Mesothelial cell of epicardium (in vitro differentiated cells): ENCODE data around the gene HOXB7. TPM values are rescaled to one million over a fixed set of nuclear protein-coding genes. Genes with fewer than 3 reads are reported as not detected.

ENCODE experiments used
- DNase-seq, 2 experiments: peaks; one replicate each; pipeline ENCODE4 v3.0.0; 2021; ENCODE audit warnings: low spot score in 2 of 2; ENCODE audit not compliant: unreplicated experiment in 2 of 2
- H3K27ac Mint-ChIP-seq: 2 replicates; pipeline ENCODE4 v1.8.0; 2021; ENCODE audit warnings: mixed read lengths
- H3K27me3 Mint-ChIP-seq: 2 replicates; pipeline ENCODE4 v1.8.0; 2021; ENCODE audit warnings: low read depth, mixed read lengths
- H3K36me3 Mint-ChIP-seq: 2 replicates; pipeline ENCODE4 v1.8.0; 2021; ENCODE audit warnings: mixed read lengths
- H3K4me1 Mint-ChIP-seq: 2 replicates; pipeline ENCODE4 v1.8.0; 2021; ENCODE audit warnings: mixed read lengths
- H3K4me3 Mint-ChIP-seq: 2 replicates; pipeline ENCODE4 v1.8.0; 2021; ENCODE audit warnings: mild to moderate bottlenecking, moderate library complexity, mixed read lengths
- H3K9me3 Mint-ChIP-seq: 2 replicates; pipeline ENCODE4 v1.8.0; 2021; ENCODE audit warnings: mixed read lengths
- total RNA-seq: library from RNA; stranded (reverse); gene quantifications from 3 replicates; pipeline ENCODE4 v1.2.1, GENCODE V29; 2021
- TF ChIP-seq, protein P1 (sequence below): fragments of 200-600 bp; sonication (generic); IDR thresholded peaks from one replicate; pipeline ENCODE4 v1.5.0; 2021; ENCODE audit warnings: antibody characterized with exemption; ENCODE audit not compliant: unreplicated experiment

Gene HOXB7
- total RNA-seq, 1 donor from 2014 or later: 20.3 TPM

DNA sequence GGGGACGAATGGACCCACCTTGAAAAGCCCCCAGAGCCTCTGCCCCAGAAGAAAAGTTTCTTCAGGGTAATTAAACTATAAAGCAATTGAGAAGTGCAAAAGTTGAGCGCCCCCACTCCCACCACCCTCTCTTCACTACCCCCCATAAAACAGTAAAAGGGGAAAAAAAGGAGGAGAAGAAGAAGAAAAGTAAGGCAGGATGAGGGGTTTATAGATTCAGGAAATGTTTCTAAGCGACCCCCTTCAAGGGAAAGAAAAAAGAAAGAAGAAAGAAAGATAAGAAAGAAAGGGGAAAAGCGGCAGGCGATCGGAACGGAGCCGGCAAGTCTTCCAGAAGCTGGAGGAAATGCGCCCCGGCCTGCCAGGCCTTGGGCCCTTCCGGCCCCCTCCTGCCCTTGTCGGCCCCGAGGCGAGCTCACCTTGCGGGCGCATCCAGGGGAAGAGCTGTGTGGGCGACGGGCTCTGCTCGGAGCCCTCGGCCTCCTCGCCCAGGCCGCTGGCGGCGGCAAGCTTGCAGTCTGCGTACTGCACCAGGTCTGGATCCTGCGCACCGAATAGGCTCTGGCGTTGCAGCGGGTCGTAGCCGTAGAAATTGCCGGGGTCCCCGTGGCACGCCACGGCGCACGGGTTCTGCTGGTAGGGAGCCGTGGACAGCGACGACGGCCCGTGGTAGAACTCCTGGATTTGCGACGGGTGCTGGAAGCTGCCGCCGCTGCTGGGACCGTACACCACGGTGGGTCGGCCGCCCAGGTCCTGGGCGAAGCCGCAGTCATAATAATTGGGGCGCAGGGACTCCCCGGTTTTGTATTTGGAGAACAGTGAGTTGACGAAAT lies 3.3 kb upstream of the HOXB7 start:
- peaks cover 63% of the 10 kb centered on the region for H3K4me1 Mint-ChIP-seq
- peak overlapping the region; percentile 91 for H3K4me3 Mint-ChIP-seq
- peaks cover 4% of the 10 kb centered on the region for H3K36me3 Mint-ChIP-seq
- TF ChIP-seq, protein P1, sequence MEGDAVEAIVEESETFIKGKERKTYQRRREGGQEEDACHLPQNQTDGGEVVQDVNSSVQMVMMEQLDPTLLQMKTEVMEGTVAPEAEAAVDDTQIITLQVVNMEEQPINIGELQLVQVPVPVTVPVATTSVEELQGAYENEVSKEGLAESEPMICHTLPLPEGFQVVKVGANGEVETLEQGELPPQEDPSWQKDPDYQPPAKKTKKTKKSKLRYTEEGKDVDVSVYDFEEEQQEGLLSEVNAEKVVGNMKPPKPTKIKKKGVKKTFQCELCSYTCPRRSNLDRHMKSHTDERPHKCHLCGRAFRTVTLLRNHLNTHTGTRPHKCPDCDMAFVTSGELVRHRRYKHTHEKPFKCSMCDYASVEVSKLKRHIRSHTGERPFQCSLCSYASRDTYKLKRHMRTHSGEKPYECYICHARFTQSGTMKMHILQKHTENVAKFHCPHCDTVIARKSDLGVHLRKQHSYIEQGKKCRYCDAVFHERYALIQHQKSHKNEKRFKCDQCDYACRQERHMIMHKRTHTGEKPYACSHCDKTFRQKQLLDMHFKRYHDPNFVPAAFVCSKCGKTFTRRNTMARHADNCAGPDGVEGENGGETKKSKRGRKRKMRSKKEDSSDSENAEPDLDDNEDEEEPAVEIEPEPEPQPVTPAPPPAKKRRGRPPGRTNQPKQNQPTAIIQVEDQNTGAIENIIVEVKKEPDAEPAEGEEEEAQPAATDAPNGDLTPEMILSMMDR: no peak
- DNase-seq: no peak
- H3K27ac Mint-ChIP-seq: peak overlapping the region; percentile 99
- no peaks in the 10 kb centered on the region for H3K9me3 Mint-ChIP-seq
- H3K27me3 Mint-ChIP-seq: peaks cover 21% of the 10 kb centered on the region

DNA sequence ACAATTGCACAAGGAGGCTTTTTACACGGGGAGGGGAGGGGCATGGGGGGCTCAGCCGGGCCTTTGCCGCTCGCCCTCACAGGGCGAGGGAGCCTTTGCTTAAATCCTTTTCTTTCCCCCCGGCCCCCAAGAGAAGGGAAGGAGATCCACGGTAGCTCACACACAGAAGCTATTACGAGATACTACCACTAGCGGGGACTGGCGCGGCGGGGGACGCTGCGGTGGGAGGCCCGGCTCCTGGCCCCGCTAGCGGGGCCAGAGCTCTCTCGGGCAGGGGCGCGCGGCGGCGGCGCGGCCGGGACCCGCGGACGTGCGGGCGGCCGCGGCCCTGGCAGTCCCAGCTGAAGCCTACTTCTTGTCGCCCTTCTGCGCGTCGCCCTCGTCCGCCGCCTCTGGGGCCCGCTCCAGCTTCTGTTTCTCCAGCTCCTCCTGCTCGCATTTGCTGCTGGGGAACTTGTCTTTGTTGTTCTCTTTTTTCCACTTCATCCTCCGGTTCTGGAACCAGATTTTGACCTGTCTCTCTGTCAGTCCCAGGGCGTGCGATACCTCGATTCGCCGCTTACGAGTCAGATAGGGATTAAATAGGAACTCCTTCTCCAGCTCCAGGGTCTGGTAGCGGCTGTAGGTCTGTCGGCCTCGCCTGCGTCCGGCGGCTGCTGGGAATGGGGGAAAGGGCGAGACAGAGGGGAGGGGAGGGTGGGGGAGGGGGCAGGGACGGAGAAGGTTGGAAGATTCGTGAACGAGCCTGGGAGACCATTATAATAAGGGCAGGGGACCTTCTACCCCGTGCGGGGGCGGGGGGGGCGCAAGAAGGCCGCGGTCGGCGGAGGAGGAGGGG lies 2.3 kb upstream of the HOXB7 start:
- TF ChIP-seq, protein P1: peak; percentile 15
- Mint-ChIP-seq H3K4me1 (peaks cover 61% of the 10 kb centered on the region), H3K36me3 (peaks cover 4% of the 10 kb centered on the region), H3K27ac (peak overlapping the region; percentile 100), H3K9me3 (no peaks in the 10 kb centered on the region), H3K27me3 (peaks cover 14% of the 10 kb centered on the region), H3K4me3 (peak overlapping the region; percentile 91)
- peak in 1 of 2 experiments; percentile 59 for DNase-seq

DNA sequence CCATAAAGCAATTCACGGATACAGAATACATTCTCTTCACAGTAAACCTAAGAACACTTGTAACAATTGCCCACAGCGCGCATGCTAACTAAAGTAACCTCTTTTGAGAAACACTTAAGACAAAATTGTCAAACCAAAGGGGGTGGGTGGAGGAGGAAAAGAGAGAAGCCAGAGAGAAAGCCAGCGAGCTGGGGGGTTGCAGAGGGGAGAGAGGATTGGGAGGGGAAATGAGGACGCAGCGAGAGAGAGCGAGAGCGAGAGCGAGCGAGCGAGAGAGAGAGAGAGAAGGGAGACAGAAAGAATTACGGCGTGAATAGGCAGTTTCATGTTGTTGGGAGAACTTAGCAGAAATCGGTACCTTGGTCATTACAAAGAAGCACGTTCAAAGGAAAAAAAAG lies 1.6 kb upstream of the HOXB7 start:
- Mint-ChIP-seq H3K27ac (peak overlapping the region; percentile 100), H3K27me3 (peaks cover 12% of the 10 kb centered on the region), H3K36me3 (peaks cover 7% of the 10 kb centered on the region), H3K9me3 (no peaks in the 10 kb centered on the region), H3K4me3 (peak overlapping the region; percentile 87), H3K4me1 (peaks cover 59% of the 10 kb centered on the region)
- DNase-seq: peak in 1 of 2 experiments; percentile 52
- TF ChIP-seq, protein P1: no peak

DNA sequence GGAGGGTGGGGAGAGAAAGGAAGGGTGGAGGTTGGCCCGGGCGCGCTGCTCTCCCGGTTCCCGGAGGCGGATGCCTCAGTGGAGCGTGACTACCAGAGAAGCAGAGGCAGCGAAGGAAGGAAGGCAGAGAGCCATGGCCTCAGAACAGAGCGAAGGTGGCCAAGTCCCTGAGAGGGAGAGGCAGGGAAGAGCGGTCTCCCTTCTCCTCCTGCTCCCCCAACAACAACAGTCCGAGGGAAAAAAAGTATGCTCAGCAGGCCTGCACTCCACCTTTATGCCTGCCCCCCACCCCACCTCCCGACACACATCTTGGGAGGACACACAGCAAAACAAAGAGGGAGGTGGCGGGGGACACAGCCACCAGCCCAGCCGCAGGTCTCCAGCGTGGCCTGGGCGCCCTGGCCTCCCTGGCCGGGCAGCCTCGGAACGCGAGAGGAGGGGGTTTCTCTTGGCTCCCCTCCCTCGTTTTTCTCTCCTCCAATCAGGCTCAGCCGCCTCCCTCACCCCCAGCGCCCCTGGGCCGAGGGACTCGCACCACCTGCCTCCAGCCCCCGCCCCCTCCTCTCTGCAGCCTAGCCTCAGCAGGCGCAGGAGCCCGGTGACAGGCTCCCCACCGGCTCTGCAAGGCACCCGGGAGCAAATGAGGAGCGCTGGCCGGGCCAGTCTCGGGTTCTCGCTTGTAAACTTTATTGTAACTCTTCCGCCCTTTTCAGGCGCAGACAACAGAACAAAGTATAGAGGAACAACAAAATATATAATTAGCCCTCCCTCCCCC lies 1.1 kb upstream of the HOXB7 start:
- peak overlapping the region; percentile 100 for H3K27ac Mint-ChIP-seq
- H3K36me3 Mint-ChIP-seq: peaks cover 12% of the 10 kb centered on the region
- peaks cover 59% of the 10 kb centered on the region for H3K4me1 Mint-ChIP-seq
- peak in 1 of 2 experiments; percentile 75 for DNase-seq
- no peaks in the 10 kb centered on the region for H3K9me3 Mint-ChIP-seq
- peak overlapping the region; percentile 87 for H3K4me3 Mint-ChIP-seq
- peaks cover 7% of the 10 kb centered on the region for H3K27me3 Mint-ChIP-seq
- TF ChIP-seq, protein P1: no peak

DNA sequence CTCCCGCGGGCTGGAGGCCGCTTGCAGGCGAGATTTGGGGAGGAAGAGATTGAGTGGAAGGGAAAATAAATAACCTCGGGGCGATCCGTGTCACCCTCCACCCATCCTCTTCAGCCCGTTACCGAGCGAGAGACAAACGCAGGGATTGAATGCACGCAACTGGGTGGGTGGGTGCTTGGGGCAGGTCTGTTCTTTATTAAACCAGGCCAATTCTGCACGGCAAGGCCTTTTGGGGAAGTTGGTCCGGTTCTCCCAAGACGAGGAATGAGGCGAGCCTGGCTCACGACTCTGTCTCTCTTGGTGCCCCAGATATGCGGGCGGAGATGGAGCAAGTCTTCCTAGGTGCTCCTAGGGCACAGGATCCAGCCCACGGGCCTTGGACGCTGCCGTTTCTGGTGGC lies 396 bp upstream of the HOXB7 start:
- H3K27ac Mint-ChIP-seq: peak overlapping the region; percentile 100
- H3K4me3 Mint-ChIP-seq: peak overlapping the region; percentile 87
- TF ChIP-seq, protein P1: no peak
- H3K27me3 Mint-ChIP-seq: peaks cover 3% of the 10 kb centered on the region
- DNase-seq: peak in 1 of 2 experiments; percentile 56
- peaks cover 61% of the 10 kb centered on the region for H3K4me1 Mint-ChIP-seq
- no peaks in the 10 kb centered on the region for H3K9me3 Mint-ChIP-seq
- H3K36me3 Mint-ChIP-seq: peaks cover 16% of the 10 kb centered on the region
